ENCODE results near the gene SIK2.

Gene SIK2

GRCh38 chr11:111724615-111725129 lies 122.4 kb downstream of the SIK2 start:
- FAIRE-seq, result peak; percentile 62

GRCh38 chr11:111725621-111726020 lies 123.4 kb downstream of the SIK2 start:
- FAIRE-seq (no peak), DNase-seq (ENCODE audit: insufficient read length, low spot score) (no peak)

More at GRCh38 chr11:111724615-111725129, 122.4 kb downstream of the SIK2 start:
- DNase-seq (ENCODE audit: insufficient read length, low spot score), result no peak

GRCh38 chr11:111726301-111726713 lies 124.1 kb downstream of the SIK2 start:
- FAIRE-seq, result peak; percentile 84
- no peak for DNase-seq (ENCODE audit: insufficient read length, low spot score)

DNA sequence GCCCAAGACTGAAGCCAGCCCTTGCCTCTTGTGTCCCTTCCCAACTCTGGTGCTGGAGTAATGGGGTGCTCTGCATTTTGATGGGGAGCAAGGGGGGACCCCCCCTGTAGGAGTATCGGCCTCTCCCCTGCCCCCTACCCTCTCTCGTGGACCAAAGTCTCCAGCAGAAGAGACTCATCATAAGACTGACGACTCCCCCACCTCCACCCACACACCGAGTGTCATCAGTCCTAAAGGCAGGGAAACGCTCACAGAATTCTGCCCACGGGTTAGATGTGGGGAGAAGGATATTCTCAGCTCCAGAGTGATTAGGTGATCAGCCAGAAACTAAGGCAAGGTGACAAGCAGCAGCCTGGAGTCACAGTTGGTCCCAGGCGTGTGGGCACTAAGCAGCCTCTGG lies 125.2 kb downstream of the SIK2 start:
- DNase-seq (ENCODE audit: insufficient read length, low spot score), result no peak
- FAIRE-seq, result peak; percentile 72

DNA sequence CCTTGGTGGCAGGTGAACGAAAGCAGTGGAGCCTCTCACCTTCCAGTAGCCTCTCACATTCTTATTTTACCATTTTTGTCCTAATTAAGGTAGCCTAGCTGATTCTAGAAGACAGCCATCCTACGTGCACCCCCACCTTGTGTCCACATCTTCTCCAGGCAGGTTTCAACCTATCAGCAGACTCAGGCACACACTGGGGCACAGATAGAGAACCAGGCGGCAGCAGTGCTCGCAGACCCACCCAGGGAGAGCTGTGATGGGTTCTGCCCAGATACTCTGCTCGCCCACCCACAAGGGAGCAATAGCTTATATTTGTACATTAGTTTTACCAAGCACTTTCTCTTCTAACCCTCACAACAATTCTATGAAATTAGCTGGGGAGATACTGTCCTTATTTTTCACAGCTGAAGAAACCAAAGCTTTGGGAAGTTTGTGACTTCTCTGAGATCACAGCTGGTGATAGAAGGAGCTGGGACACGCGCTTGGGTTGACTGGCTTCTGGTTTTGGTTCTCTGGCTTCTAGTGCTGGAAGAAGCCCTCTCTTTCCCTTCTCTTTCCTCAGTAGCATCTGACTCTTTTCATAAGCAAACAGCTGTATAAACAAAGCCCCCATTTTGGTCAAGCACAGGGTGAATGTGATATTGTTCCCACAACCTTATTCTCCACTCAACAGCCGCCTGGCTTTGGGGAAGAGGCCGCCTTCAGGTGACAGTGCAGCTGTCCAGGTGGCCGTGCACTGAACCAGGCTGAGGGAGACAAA lies 127.0 kb downstream of the SIK2 start:
- no peak for DNase-seq (ENCODE audit: insufficient read length, low spot score)
- no peak for FAIRE-seq

DNA sequence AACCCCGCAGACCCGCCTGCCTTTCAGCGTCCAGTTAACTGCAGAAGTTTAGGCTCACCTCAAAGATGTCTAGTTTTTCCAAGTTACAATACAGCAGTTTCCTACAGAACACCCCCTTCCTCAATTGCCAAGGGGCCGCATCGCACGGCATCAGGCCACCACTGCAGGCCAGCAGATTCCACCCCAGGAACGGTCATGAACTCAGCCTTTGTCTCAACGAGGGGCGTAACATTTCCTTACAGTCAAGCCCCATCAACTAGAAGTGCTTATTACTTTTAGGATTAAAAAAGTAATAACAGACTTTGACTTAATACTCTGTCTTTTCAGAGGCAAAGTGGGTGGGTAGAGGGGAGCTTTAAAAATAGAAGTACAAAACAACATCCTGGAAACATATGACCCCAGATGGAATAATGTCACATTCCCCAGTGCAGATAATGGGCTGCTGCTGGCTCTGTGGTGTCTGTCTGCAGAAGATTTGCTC lies 127.6 kb downstream of the SIK2 start:
- peak; percentile 20 for FAIRE-seq
- no peak for DNase-seq (ENCODE audit: insufficient read length, low spot score)

- FAIRE-seq (peak; percentile 95), DNase-seq (ENCODE audit: insufficient read length, low spot score) (no peak)
Measured at GRCh38 chr11:111730871-111731591, 128.8 kb downstream of the SIK2 start.

GRCh38 chr11:111731821-111732220 lies 129.6 kb downstream of the SIK2 start:
- no peak for DNase-seq (ENCODE audit: insufficient read length, low spot score)
- no peak for FAIRE-seq

- DNase-seq (ENCODE audit: insufficient read length, low spot score) (peak; percentile 53), FAIRE-seq (peak; percentile 76)
Measured at GRCh38 chr11:111733016-111733415, 130.8 kb downstream of the SIK2 start.

- DNase-seq (ENCODE audit: insufficient read length, low spot score) (no peak), FAIRE-seq (peak; percentile 80)
Measured at GRCh38 chr11:111733611-111734088, 131.4 kb downstream of the SIK2 start.

DNA sequence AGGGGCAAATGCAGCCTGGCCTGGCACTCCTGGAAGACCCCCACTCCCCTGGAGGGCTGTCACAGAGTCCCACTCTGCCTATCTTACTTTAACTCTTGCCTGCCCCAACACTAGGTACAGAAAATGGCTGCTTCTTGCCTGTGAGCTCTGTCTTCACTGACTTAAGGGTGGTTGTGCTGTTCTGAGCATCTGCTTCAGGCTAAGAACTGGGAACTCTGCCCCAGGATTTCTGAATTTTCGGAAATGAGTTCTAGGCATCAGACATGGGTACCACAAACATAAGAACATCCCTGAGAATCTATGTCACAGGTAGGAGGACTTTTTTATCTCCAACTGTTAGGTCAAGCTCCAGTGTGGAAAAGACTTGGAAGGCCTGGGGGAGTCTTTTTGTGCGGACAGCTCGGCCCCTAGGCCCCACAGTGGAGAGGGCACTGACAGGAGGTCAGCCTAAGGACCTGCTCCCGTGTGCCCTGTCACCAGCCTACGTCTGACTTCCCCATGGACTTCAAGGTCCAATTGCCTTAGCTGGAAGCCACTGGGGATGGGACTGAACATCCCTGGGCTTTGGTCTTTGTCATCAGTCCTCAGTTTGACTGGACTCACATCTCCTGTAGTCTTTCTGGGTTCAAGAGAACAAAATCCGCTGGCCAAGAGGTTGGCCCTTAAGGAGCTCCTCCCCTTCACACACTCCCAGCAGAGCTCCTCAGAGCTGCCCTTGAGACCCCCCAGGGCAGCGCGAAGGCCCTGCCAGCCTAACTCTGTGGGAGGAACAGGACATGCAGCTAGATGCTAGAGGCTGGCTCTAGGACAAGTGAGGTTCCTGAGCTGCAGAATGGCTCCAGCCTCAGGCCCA lies 132.1 kb downstream of the SIK2 start:
- no peak for DNase-seq (ENCODE audit: insufficient read length, low spot score)
- FAIRE-seq, result no peak

DNA sequence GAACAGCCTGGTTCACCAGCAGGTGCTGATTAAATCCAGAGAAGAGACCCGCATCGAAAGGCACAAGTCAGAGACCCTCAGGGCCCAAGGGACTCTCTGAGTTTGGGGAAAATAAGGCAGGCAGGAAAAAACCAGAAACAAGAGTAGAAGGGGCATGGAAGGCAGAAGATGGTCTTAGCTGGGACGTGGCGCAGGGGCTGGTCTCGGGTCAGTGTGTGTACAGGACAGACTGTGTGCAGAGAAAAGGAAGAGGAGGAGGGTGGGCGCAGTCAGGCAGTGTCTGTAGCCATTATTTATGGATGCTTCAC lies 132.7 kb downstream of the SIK2 start:
- DNase-seq (ENCODE audit: insufficient read length, low spot score) (no peak), FAIRE-seq (no peak)

GRCh38 chr11:111735262-111736116 lies 133.2 kb downstream of the SIK2 start:
- peak; percentile 100 for FAIRE-seq
- peak; percentile 99 for DNase-seq (ENCODE audit: insufficient read length, low spot score)

DNA sequence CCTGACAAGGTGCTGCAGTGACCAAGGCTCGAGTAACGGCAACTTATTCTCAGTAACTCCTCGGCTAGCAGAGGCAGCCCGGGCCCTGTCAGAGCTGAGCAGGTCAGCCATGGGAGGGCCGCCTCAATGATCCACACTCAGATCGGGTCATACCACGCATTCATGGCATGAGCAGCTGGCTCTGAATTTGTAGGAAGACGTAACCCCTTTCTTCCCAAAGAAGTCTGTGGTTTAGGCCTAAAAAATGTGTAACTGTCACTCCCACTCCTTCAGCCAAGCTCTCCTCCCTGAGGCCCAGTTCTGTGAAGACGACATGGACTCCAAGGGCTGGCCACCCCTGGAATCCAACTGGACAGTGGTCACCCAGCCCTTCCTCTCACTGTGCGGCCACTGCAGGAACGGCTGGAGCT lies 133.9 kb downstream of the SIK2 start:
- DNase-seq (ENCODE audit: insufficient read length, low spot score) (no peak), FAIRE-seq (no peak)

- no peak for DNase-seq (ENCODE audit: insufficient read length, low spot score)
Measured at GRCh38 chr11:111736621-111737443, 134.6 kb downstream of the SIK2 start.

GRCh38 chr11:111737444-111738210 lies 135.4 kb downstream of the SIK2 start:
- peak; percentile 79 for FAIRE-seq
- DNase-seq (ENCODE audit: insufficient read length, low spot score), result no peak

More at GRCh38 chr11:111736621-111737443, 134.6 kb downstream of the SIK2 start:
- FAIRE-seq, result peak; percentile 40

GRCh38 chr11:111739299-111739698 lies 137.1 kb downstream of the SIK2 start:
- FAIRE-seq (no peak), DNase-seq (ENCODE audit: insufficient read length, low spot score) (no peak)

DNA sequence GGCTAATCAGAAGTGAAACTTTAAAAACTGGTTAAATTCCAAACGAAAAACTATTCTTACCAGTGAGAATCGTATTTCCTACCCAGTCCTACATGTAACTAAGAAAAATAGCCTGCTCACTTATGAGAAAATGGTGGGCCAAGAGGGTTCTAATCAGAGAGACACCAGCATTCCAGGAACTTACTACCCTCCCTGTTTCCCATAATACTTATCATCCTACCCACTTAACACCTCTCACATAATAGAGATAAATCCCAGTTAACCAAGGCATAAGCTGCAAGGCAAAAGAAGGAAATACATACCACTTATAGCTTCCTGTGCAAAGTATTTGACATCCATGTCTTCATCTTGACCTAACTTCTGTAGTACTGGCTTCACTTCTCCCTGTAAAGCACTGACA lies 139.5 kb downstream of the SIK2 start:
- DNase-seq (ENCODE audit: insufficient read length, low spot score), result no peak
- peak; percentile 86 for FAIRE-seq
